ENCODE data around the gene KNCN.

DNA sequence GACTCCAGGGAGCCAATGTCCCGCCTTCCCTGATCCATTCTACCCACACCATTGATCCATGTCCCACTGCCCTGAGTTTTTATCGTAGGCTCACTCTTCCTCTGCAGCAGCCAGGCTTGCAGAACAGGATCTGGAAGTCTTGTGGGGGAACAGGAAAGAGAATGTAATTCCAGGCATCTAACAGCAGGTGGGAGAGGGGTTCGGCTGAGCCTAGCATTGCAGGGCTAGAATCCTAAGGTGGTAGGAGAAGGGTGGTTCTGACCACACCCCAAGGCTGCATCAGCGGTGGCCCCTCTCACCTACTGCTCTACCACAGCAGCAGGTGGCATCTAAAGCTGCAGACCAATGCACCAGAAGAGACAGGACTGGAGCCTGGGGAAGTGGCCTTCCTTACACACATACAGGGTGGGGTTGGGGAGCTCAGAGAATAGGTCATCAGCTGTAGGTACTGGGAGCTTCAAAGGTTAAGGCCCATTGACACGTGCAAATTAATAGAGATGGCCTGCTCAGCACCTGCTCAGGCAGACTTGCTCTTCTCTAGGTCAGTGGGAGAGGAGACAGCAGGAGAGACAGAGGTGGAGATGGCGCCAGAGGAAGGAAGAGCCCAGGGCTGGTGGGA, 20.5 kb downstream of the KNCN start:
- TF ChIP-seq POLR2AphosphoS2 (IDR thresholded peaks at IDR 0.05; ENCODE audit: low read depth, low read length) (no peak), RAD21 (IDR thresholded peaks at IDR 0.05; ENCODE audit: insufficient read depth, low read depth, low read length) (no peak), DPF2 (IDR thresholded peaks at IDR 0.05) (no peak), TARDBP (IDR thresholded peaks at IDR 0.05; ENCODE audit: borderline replicate concordance) (no peak), SREBF1 (IDR thresholded peaks at IDR 0.05; ENCODE audit: low read length) (no peak), POLR2AphosphoS5 (IDR thresholded peaks at IDR 0.05; ENCODE audit: low read length) (no peak), EZH2 (IDR thresholded peaks at IDR 0.05; ENCODE audit: borderline replicate concordance, control insufficient read depth, low read depth, low read length) (no peak), CEBPB (IDR thresholded peaks at IDR 0.05; ENCODE audit: borderline replicate concordance in 1 of 2, low read depth in 2 of 2, low read length in 2 of 2) (no peak), TCF12 (IDR thresholded peaks at IDR 0.05; ENCODE audit: low read depth, low read length) (no peak), SUZ12 (IDR thresholded peaks at IDR 0.05; ENCODE audit: unreplicated experiment) (no peak), SIN3A (IDR thresholded peaks at IDR 0.05; ENCODE audit: low read depth, low read length) (no peak), CREB1 (IDR thresholded peaks at IDR 0.05; ENCODE audit: low read depth) (no peak)
- TF ChIP-seq, protein P1, sequence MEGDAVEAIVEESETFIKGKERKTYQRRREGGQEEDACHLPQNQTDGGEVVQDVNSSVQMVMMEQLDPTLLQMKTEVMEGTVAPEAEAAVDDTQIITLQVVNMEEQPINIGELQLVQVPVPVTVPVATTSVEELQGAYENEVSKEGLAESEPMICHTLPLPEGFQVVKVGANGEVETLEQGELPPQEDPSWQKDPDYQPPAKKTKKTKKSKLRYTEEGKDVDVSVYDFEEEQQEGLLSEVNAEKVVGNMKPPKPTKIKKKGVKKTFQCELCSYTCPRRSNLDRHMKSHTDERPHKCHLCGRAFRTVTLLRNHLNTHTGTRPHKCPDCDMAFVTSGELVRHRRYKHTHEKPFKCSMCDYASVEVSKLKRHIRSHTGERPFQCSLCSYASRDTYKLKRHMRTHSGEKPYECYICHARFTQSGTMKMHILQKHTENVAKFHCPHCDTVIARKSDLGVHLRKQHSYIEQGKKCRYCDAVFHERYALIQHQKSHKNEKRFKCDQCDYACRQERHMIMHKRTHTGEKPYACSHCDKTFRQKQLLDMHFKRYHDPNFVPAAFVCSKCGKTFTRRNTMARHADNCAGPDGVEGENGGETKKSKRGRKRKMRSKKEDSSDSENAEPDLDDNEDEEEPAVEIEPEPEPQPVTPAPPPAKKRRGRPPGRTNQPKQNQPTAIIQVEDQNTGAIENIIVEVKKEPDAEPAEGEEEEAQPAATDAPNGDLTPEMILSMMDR (IDR thresholded peaks at IDR 0.05 in 2 of 3, conservative IDR thresholded peaks at IDR 0.05 in 1 of 3; ENCODE audit: control insufficient read depth in 2 of 3, extremely low read depth in 1 of 3, insufficient read depth in 1 of 3, low read depth in 3 of 3, low read length in 3 of 3), result no peak
